SK-N-SH (cell line): ENCODE data around the gene WIPI1.

ENCODE experiments used
- CHD2 ChIP-seq: fragments of 150-350 bp; IDR thresholded peaks from 2 replicates; pipeline ENCODE4 v1.6.1; 2018; ENCODE audit warnings: low read length; ENCODE audit not compliant: partially characterized antibody
- ELF1 ChIP-seq: IDR thresholded peaks from 2 replicates; pipeline ENCODE4 v1.4.0; 2012
- EZH2phosphoT487 ChIP-seq: fragments of 200-600 bp; sonication (generic); IDR thresholded peaks from 2 replicates; pipeline ENCODE4 v1.6.1; 2017; ENCODE audit warnings: low read depth, mixed run types, mild to moderate bottlenecking, antibody characterized with exemption, moderate library complexity, borderline replicate concordance
- GABPA ChIP-seq: IDR thresholded peaks from 2 replicates; pipeline ENCODE4 v1.4.0; 2012; ENCODE audit warnings: low read depth, mild to moderate bottlenecking
- JUND ChIP-seq: IDR thresholded peaks from 2 replicates; pipeline ENCODE4 v1.4.0; 2012
- NFIC ChIP-seq: IDR thresholded peaks from 2 replicates; pipeline ENCODE4 v1.4.0; 2012; ENCODE audit warnings: borderline replicate concordance
- RAD21 ChIP-seq: IDR thresholded peaks from 2 replicates; pipeline ENCODE4 v1.6.1; 2012; ENCODE audit warnings: mild to moderate bottlenecking, low read length
- SIN3A ChIP-seq: IDR thresholded peaks from 2 replicates; pipeline ENCODE4 v1.6.1; 2012; ENCODE audit warnings: low read depth, mild to moderate bottlenecking, low read length, moderate library complexity, borderline replicate concordance
- SMC3 ChIP-seq: IDR thresholded peaks from 2 replicates; pipeline ENCODE4 v1.6.1; 2012; ENCODE audit warnings: low read depth, low read length, improper control_type of control experiment
- TAF1 ChIP-seq: IDR thresholded peaks from 2 replicates; pipeline ENCODE4 v1.6.1; 2012; ENCODE audit warnings: low read depth, mild to moderate bottlenecking, low read length, moderate library complexity, borderline replicate concordance
- TF ChIP-seq, protein P1 (sequence below): fragments of 200-600 bp; sonication (generic); IDR thresholded peaks from 2 replicates; pipeline ENCODE4 v1.6.1; 2017; ENCODE audit warnings: antibody characterized with exemption, mild to moderate bottlenecking, moderate library complexity
- TF ChIP-seq, protein P2 (sequence below): IDR thresholded peaks from 2 replicates; pipeline ENCODE4 v1.6.1; 2012; ENCODE audit warnings: mild to moderate bottlenecking, low read depth, low read length, moderate library complexity
- TF ChIP-seq, protein P3 (sequence below): IDR thresholded peaks from 2 replicates; pipeline ENCODE4 v1.4.0; 2012; ENCODE audit warnings: low read depth

DNA sequence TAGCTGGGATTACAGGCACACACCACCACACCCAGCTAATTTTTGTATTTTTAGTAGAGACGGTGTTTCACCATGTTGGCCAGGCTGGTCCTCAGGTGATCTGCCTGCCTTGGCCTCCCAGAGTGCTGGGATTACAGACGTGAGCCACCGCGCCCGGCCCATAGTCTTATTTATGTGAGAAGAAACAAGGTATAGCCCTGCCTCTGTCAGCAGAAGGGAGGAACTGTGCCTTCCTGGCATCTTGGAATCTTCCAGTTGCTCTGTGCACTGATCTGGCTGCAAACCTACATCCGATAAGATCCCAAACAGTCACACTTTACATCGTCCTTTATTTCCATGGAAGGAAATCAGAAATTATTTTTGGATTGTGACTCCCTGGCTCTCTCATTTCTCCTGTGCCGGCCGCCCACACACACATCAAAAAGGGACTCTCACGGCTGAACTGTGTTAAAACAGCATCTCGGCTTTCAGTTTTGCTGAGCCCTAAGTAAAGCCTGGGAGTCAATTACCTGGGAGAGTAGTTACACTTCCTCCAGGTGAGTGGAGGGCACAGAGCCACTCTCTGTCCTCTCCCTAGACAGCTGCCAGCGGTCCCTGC lies 23.3 kb downstream of the WIPI1 start:
- TF ChIP-seq SIN3A (no peak), RAD21 (no peak), TAF1 (no peak), SMC3 (no peak), NFIC (no peak), CHD2 (no peak), GABPA (no peak), JUND (no peak), EZH2phosphoT487 (no peak), ELF1 (no peak)
- TF ChIP-seq, protein P1, sequence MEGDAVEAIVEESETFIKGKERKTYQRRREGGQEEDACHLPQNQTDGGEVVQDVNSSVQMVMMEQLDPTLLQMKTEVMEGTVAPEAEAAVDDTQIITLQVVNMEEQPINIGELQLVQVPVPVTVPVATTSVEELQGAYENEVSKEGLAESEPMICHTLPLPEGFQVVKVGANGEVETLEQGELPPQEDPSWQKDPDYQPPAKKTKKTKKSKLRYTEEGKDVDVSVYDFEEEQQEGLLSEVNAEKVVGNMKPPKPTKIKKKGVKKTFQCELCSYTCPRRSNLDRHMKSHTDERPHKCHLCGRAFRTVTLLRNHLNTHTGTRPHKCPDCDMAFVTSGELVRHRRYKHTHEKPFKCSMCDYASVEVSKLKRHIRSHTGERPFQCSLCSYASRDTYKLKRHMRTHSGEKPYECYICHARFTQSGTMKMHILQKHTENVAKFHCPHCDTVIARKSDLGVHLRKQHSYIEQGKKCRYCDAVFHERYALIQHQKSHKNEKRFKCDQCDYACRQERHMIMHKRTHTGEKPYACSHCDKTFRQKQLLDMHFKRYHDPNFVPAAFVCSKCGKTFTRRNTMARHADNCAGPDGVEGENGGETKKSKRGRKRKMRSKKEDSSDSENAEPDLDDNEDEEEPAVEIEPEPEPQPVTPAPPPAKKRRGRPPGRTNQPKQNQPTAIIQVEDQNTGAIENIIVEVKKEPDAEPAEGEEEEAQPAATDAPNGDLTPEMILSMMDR: no peak
- TF ChIP-seq, protein P2, sequence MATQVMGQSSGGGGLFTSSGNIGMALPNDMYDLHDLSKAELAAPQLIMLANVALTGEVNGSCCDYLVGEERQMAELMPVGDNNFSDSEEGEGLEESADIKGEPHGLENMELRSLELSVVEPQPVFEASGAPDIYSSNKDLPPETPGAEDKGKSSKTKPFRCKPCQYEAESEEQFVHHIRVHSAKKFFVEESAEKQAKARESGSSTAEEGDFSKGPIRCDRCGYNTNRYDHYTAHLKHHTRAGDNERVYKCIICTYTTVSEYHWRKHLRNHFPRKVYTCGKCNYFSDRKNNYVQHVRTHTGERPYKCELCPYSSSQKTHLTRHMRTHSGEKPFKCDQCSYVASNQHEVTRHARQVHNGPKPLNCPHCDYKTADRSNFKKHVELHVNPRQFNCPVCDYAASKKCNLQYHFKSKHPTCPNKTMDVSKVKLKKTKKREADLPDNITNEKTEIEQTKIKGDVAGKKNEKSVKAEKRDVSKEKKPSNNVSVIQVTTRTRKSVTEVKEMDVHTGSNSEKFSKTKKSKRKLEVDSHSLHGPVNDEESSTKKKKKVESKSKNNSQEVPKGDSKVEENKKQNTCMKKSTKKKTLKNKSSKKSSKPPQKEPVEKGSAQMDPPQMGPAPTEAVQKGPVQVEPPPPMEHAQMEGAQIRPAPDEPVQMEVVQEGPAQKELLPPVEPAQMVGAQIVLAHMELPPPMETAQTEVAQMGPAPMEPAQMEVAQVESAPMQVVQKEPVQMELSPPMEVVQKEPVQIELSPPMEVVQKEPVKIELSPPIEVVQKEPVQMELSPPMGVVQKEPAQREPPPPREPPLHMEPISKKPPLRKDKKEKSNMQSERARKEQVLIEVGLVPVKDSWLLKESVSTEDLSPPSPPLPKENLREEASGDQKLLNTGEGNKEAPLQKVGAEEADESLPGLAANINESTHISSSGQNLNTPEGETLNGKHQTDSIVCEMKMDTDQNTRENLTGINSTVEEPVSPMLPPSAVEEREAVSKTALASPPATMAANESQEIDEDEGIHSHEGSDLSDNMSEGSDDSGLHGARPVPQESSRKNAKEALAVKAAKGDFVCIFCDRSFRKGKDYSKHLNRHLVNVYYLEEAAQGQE: no peak
- TF ChIP-seq, protein P3, sequence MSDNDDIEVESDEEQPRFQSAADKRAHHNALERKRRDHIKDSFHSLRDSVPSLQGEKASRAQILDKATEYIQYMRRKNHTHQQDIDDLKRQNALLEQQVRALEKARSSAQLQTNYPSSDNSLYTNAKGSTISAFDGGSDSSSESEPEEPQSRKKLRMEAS: no peak
